Nephron progenitor cell (in vitro differentiated cells): ENCODE results near the gene MYO1H.
"Not testable (repeated sequence)": the region's sequence is repeated elsewhere in the genome, so short reads cannot be mapped to it uniquely, and the experiment has no call there.

Experiments used
- DNase-seq: peaks from one replicate; pipeline ENCODE4 v3.0.0; 2021
- H3K27ac Mint-ChIP-seq: 2 replicates; pipeline ENCODE4 v1.8.0; 2021; ENCODE audit warnings: mild to moderate bottlenecking, moderate library complexity, mixed read lengths
- H3K27me3 Mint-ChIP-seq: 2 replicates; pipeline ENCODE4 v1.8.0; 2021; ENCODE audit warnings: mild to moderate bottlenecking, low read depth, mixed read lengths; ENCODE audit not compliant: poor library complexity
- H3K36me3 Mint-ChIP-seq: 2 replicates; pipeline ENCODE4 v1.8.0; 2021; ENCODE audit warnings: low read depth, mixed read lengths
- H3K4me1 Mint-ChIP-seq: 2 replicates; pipeline ENCODE4 v1.8.0; 2021; ENCODE audit warnings: mixed read lengths
- H3K4me3 Mint-ChIP-seq: 2 replicates; pipeline ENCODE4 v1.8.0; 2021; ENCODE audit warnings: mild to moderate bottlenecking, moderate library complexity, mixed read lengths
- H3K9me3 Mint-ChIP-seq: 2 replicates; pipeline ENCODE4 v1.8.0; 2021; ENCODE audit warnings: mild to moderate bottlenecking, moderate library complexity, mixed read lengths
- CTCF ChIP-seq: fragments of 200-600 bp; sonication (generic); IDR thresholded peaks from 2 replicates; pipeline ENCODE4 v1.5.0; 2021; ENCODE audit warnings: antibody characterized with exemption

MYO1H gene

DNA sequence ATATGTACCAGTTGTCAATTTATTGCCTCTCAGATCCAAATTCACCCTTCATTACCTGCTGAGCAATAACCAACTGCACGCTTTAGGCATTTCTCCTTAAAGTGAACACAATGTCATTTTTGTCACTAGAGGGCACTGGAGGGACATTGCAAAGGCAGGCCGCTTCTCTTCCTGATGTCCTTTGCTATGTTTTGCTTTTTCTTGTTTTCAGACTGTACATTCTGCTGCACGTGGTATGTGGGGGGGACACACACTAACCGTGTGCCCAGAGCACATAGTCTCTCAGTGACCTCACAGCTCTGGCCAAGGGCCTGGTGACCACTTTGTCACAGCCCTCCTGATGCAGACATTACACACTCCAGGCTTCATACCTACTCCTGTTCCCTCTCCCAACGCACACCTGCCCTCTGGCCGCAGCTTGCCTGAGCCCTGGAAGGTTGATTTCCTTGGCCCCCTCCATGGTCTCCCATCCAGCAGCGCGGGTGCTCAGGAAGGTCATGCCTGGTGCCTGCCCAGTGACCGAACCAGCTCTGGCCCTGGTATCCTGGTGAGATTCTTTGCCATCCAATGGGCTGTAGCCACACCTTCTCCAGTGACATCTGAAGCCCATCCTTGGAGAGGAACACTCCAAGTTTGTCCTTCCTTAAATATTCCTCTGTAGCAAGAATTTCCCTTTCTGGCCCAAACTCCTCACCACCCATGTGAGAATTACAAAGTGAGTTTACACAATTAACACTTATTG lies 39.9 kb downstream of the MYO1H start:
- H3K27me3 Mint-ChIP-seq: peaks cover 36% of the 10 kb centered on the region
- no peaks in the 10 kb centered on the region for H3K4me1 Mint-ChIP-seq
- H3K9me3 Mint-ChIP-seq: peaks cover 19% of the 10 kb centered on the region
- H3K4me3 Mint-ChIP-seq: no peak overlapping the region
- no peak overlapping the region for H3K27ac Mint-ChIP-seq
- no peaks in the 10 kb centered on the region for H3K36me3 Mint-ChIP-seq
- no peak for DNase-seq
- TF ChIP-seq CTCF: peak; percentile 46

DNA sequence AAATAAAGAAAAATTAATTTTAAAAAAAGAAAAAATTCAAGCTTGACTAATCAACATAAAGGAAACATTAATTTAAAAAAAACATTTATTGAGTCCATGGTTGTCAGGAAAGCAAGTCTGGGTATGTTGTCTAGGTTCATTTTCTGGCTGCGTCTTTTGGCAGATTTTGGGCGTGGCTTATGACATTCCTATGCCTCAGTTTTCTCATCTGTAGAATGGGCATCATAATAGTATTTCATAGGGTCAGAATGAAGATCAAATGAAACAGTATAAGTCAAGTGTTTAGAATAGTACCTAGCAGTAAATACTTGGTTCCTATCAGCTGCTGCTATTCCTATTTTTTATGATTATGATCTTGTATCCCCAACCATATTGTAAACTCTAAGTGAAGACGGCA lies 40.5 kb downstream of the MYO1H start:
- no peak overlapping the region for H3K4me3 Mint-ChIP-seq
- TF ChIP-seq CTCF: no peak
- H3K27ac Mint-ChIP-seq: no peak overlapping the region
- DNase-seq: no peak
- H3K9me3 Mint-ChIP-seq: peaks cover 18% of the 10 kb centered on the region
- H3K4me1 Mint-ChIP-seq: no peaks in the 10 kb centered on the region
- no peaks in the 10 kb centered on the region for H3K36me3 Mint-ChIP-seq
- peaks cover 35% of the 10 kb centered on the region for H3K27me3 Mint-ChIP-seq

DNA sequence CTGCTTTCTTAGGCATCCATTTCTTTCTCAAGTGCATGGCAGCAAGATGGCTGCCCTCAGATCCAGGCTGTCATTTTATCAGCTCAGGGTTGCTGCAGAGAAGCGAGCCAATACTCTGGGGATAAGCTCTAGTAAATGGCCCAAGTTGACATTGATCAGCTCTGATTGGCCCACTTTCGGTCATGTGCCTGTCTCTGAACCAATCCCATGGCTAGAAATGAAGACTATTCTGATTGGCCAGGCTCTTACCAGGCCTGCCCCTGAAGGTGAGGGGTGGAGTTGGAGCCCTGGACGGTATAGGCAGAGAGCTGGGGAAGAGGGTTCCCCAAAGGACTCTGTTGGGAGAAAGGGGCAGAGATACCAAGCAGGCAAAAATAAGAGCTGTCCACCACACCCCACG lies 41.4 kb downstream of the MYO1H start:
- H3K27me3 Mint-ChIP-seq: peaks cover 27% of the 10 kb centered on the region
- H3K4me3 Mint-ChIP-seq: no peak overlapping the region
- no peak for DNase-seq
- no peaks in the 10 kb centered on the region for H3K36me3 Mint-ChIP-seq
- H3K27ac Mint-ChIP-seq: no peak overlapping the region
- no peak for TF ChIP-seq CTCF
- no peaks in the 10 kb centered on the region for H3K4me1 Mint-ChIP-seq
- H3K9me3 Mint-ChIP-seq: peaks cover 15% of the 10 kb centered on the region

DNA sequence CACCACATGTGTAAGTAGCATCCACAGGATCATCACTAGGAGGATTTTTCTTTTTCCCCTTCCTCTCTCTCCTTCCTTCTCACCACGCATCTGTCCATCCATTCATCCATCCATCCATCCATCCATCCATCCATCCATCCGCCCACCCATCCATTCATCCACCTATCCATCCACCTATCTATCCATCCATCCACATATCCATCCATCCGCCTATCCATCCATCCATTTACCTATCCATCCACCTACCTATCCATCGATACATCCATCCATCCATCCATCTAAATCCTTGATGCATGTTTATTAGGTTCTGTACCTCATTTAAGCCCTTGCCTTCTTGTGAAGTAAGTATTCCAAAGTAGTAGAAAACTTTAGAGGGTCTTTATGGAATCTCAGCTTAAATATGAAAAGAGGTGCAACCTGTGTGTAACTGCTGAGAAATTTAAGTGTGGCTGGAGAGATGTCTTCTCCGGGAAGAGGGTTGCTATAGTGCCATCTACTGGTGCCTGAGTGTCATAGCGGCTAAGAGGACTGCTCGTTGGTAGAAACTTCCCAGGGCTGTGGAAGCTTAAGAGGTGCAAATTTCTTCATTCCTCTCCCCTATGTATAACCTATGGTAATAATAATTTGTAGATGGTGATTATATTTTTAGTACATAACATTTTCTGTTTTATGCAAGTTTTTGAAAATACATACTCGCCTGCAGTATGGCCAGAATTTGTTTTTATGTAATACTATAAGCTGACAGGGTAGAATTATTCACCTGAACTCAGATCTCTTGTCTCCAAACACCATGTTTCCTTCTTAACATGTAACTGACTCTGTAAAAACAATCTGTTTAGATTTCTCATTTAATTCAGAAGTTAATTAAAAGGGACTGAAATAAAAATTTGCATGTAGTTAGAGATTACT lies 46.0 kb downstream of the MYO1H start:
- H3K9me3 Mint-ChIP-seq: peaks cover under 1% of the 10 kb centered on the region
- peaks cover 37% of the 10 kb centered on the region for H3K27me3 Mint-ChIP-seq
- peak; percentile 92 for TF ChIP-seq CTCF
- no peak overlapping the region for H3K4me3 Mint-ChIP-seq
- no peak overlapping the region for H3K27ac Mint-ChIP-seq
- no peaks in the 10 kb centered on the region for H3K36me3 Mint-ChIP-seq
- DNase-seq: peak; percentile 52
- H3K4me1 Mint-ChIP-seq: peaks cover 18% of the 10 kb centered on the region

GRCh38 chr12:109394891-109395290 lies 47.2 kb downstream of the MYO1H start:
- Mint-ChIP-seq H3K27ac (no peak overlapping the region), H3K27me3 (peaks cover 43% of the 10 kb centered on the region), H3K36me3 (no peaks in the 10 kb centered on the region), H3K4me3 (no peak overlapping the region), H3K9me3 (no peaks in the 10 kb centered on the region), H3K4me1 (peaks cover 18% of the 10 kb centered on the region)
- no peak for DNase-seq
- no peak for TF ChIP-seq CTCF

DNA sequence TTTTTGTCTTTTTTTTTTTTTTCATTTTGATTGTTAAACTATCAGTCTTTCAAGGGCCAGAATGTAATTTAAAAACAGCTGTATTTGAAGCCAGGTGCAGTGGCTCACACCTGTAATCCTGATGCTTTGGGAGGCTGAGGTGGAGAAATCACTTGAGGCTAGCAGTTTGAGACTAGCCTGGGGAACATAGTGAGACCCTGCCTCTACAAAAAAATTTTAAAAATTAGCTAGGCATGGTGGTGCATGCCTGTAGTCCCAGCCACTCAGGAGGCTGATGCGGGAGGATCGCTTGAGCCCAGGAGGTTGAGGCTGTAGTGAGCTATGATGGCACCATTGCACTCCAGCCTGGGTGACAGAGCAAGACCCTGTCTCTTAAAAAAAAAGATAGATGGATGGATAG lies 57.1 kb downstream of the MYO1H start:
- H3K27me3 Mint-ChIP-seq: peaks cover 66% of the 10 kb centered on the region
- DNase-seq, H3K4me3 Mint-ChIP-seq, H3K27ac Mint-ChIP-seq, H3K36me3 Mint-ChIP-seq, H3K9me3 Mint-ChIP-seq, H3K4me1 Mint-ChIP-seq: not testable (repeated sequence)

DNA sequence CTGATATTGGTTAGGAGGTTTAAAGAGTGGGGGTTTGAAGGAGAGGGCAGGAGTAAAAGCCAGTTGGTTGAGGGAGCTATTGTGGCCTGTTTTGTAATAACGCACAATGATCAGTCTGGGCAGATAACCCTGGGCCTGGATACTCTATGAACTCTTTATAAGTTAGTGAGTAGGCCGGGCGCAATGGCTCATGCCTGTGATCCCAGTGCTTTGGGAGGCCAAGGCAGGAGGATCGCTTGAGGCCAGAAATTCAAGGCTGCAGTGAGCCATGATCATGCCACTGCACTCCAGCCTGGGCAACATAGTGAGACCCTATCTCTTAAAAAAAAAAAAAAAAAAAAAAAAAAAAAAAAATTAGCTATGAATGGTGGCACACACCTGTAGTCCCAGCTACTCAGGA lies 58.4 kb downstream of the MYO1H start:
- H3K9me3 Mint-ChIP-seq, H3K36me3 Mint-ChIP-seq, H3K4me3 Mint-ChIP-seq, H3K27ac Mint-ChIP-seq, DNase-seq, H3K4me1 Mint-ChIP-seq: not testable (repeated sequence)
- peaks cover 60% of the 10 kb centered on the region for H3K27me3 Mint-ChIP-seq
